ENCODE results near the gene RAB40AL. TPM values are rescaled to one million over a fixed set of nuclear protein-coding genes. Genes with fewer than 3 reads are reported as not detected.

RAB40AL gene
- total RNA-seq, 4 donors from 2014 or later = 0.97 TPM; not detected in 3

- intact Hi-C loops (cut with DNase I; ENCODE audit: low total_unique reads) (no loop called here), in situ Hi-C loops (cut with MboI; ENCODE audit: low sequenced_read_pairs in 4 of 4) (no loop called here)
- H3K27ac ChIP-seq = no peak overlapping the region
- no peak overlapping the region for H3K4me3 ChIP-seq
- ATAC-seq = no peak
- no peaks in the 10 kb centered on the region for H3K4me1 ChIP-seq
- no peaks in the 10 kb centered on the region for H3K36me3 ChIP-seq
- DNase-seq = no peak
- TF ChIP-seq CTCF (IDR thresholded peaks at IDR 0.05 in 4 of 5, conservative IDR thresholded peaks at IDR 0.05 in 1 of 5) (no peak), POLR2A (IDR thresholded peaks at IDR 0.05) (no peak)
- no peaks in the 10 kb centered on the region for H3K9me3 ChIP-seq
- H3K27me3 ChIP-seq = no peaks in the 10 kb centered on the region
Measured at GRCh38 chrX:102958794-102959193, 21.7 kb downstream of the RAB40AL start.

- DNase-seq = no peak
- no peak for ATAC-seq
- intact Hi-C loops (cut with DNase I; ENCODE audit: low total_unique reads) (no loop called here), in situ Hi-C loops (cut with MboI; ENCODE audit: low sequenced_read_pairs in 4 of 4) (no loop called here)
- H3K4me3 ChIP-seq = no peak overlapping the region
- H3K27me3 ChIP-seq = no peaks in the 10 kb centered on the region
- TF ChIP-seq CTCF (IDR thresholded peaks at IDR 0.05 in 4 of 5, conservative IDR thresholded peaks at IDR 0.05 in 1 of 5) = no peak
- no peak for TF ChIP-seq POLR2A (IDR thresholded peaks at IDR 0.05)
- no peaks in the 10 kb centered on the region for H3K36me3 ChIP-seq
- no peaks in the 10 kb centered on the region for H3K9me3 ChIP-seq
- H3K27ac ChIP-seq = no peak overlapping the region
- no peaks in the 10 kb centered on the region for H3K4me1 ChIP-seq
Measured at GRCh38 chrX:102959471-102959870, 22.4 kb downstream of the RAB40AL start.

- DNase-seq (no peak), ATAC-seq (no peak)
- Histone ChIP-seq H3K4me1 (no peaks in the 10 kb centered on the region), H3K36me3 (no peaks in the 10 kb centered on the region), H3K27me3 (peaks cover 0 to 3% (median 0%) of the 10 kb centered on the region in 3 donors), H3K4me3 (no peak overlapping the region), H3K27ac (no peak overlapping the region), H3K9me3 (no peaks in the 10 kb centered on the region)
- in situ Hi-C loops (cut with MboI; ENCODE audit: low sequenced_read_pairs in 4 of 4) (no loop called here), intact Hi-C loops (cut with DNase I; ENCODE audit: low total_unique reads) (no loop called here)
- TF ChIP-seq CTCF (IDR thresholded peaks at IDR 0.05 in 4 of 5, conservative IDR thresholded peaks at IDR 0.05 in 1 of 5) = no peak
Measured at GRCh38 chrX:102963955-102964354, 26.9 kb downstream of the RAB40AL start.

GRCh38 chrX:102964940-102965339 lies 27.9 kb downstream of the RAB40AL start:
- DNase-seq = no peak
- intact Hi-C loops (cut with DNase I; ENCODE audit: low total_unique reads) (no loop called here), in situ Hi-C loops (cut with MboI; ENCODE audit: low sequenced_read_pairs in 4 of 4) (no loop called here)
- no peaks in the 10 kb centered on the region for H3K9me3 ChIP-seq
- H3K27me3 ChIP-seq = peaks cover 0 to 3% (median 0%) of the 10 kb centered on the region in 3 donors
- no peak overlapping the region for H3K4me3 ChIP-seq
- no peaks in the 10 kb centered on the region for H3K36me3 ChIP-seq
- H3K27ac ChIP-seq = no peak overlapping the region
- no peak for ATAC-seq
- H3K4me1 ChIP-seq = no peaks in the 10 kb centered on the region
- TF ChIP-seq CTCF (IDR thresholded peaks at IDR 0.05 in 4 of 5, conservative IDR thresholded peaks at IDR 0.05 in 1 of 5) = no peak
- no peak for TF ChIP-seq POLR2A (IDR thresholded peaks at IDR 0.05)

- in situ Hi-C loops (cut with MboI; ENCODE audit: low sequenced_read_pairs in 4 of 4) = no loop called here
- Histone ChIP-seq H3K27ac (no peak overlapping the region), H3K27me3 (peaks cover 0 to 7% (median 0%) of the 10 kb centered on the region in 3 donors), H3K9me3 (no peaks in the 10 kb centered on the region), H3K4me3 (no peak overlapping the region), H3K36me3 (no peaks in the 10 kb centered on the region), H3K4me1 (no peaks in the 10 kb centered on the region)
- DNase-seq = no peak
- intact Hi-C loops (cut with DNase I; ENCODE audit: low total_unique reads) = no loop called here
- ATAC-seq = no peak
- no peak for TF ChIP-seq CTCF (IDR thresholded peaks at IDR 0.05 in 4 of 5, conservative IDR thresholded peaks at IDR 0.05 in 1 of 5)
- no peak for TF ChIP-seq POLR2A (IDR thresholded peaks at IDR 0.05)
Measured at GRCh38 chrX:102966701-102967100, 29.6 kb downstream of the RAB40AL start.
